ENCODE results near the gene BNIP5.

BNIP5 gene

GRCh38 chr6:36324715-36325114, 12.0 kb downstream of the BNIP5 start:
- Histone ChIP-seq H3K4me1 (ENCODE audit: insufficient read depth, poor library complexity, severe bottlenecking) (no peaks in the 10 kb centered on the region), H3K27me3 (ENCODE audit: insufficient read depth, poor library complexity, severe bottlenecking) (no peaks in the 10 kb centered on the region), H3K36me3 (ENCODE audit: low read depth) (no peaks in the 10 kb centered on the region), H3K4me3 (ENCODE audit: severe bottlenecking) (no peak overlapping the region), H3K9me3 (ENCODE audit: severe bottlenecking) (no peaks in the 10 kb centered on the region), H3K27ac (ENCODE audit: poor library complexity, severe bottlenecking) (no peak overlapping the region)
- DNase-seq (ENCODE audit: low spot score) (no peak), ATAC-seq (ENCODE audit: low read depth) (no peak)
- TF ChIP-seq, protein P1, sequence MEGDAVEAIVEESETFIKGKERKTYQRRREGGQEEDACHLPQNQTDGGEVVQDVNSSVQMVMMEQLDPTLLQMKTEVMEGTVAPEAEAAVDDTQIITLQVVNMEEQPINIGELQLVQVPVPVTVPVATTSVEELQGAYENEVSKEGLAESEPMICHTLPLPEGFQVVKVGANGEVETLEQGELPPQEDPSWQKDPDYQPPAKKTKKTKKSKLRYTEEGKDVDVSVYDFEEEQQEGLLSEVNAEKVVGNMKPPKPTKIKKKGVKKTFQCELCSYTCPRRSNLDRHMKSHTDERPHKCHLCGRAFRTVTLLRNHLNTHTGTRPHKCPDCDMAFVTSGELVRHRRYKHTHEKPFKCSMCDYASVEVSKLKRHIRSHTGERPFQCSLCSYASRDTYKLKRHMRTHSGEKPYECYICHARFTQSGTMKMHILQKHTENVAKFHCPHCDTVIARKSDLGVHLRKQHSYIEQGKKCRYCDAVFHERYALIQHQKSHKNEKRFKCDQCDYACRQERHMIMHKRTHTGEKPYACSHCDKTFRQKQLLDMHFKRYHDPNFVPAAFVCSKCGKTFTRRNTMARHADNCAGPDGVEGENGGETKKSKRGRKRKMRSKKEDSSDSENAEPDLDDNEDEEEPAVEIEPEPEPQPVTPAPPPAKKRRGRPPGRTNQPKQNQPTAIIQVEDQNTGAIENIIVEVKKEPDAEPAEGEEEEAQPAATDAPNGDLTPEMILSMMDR (IDR thresholded peaks at IDR 0.05; ENCODE audit: poor library complexity, severe bottlenecking) = no peak

DNA sequence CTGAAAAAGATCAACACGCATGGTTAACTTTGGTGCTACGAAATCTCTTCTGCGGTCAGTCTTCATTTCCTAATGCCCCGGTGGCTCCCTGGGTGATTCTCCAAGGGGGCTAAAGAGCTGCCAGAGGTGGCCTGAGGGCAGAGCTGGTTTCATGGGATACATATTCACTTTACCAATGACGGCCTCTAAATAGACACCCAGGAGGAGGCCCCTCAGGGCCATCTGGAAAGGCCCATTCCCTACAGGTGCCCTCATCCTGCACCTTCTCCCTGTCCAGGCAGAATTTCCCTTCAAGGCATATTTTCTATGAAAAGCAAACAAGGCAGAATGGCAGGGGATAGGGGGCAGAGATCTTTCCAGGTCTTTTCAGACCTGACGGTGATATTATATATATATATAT, 12.5 kb downstream of the BNIP5 start:
- TF ChIP-seq, protein P1 (IDR thresholded peaks at IDR 0.05; ENCODE audit: poor library complexity, severe bottlenecking) = no peak
- Histone ChIP-seq H3K36me3 (ENCODE audit: low read depth) (no peaks in the 10 kb centered on the region), H3K27ac (ENCODE audit: poor library complexity, severe bottlenecking) (no peak overlapping the region), H3K9me3 (ENCODE audit: severe bottlenecking) (no peaks in the 10 kb centered on the region), H3K4me1 (ENCODE audit: insufficient read depth, poor library complexity, severe bottlenecking) (no peaks in the 10 kb centered on the region), H3K4me3 (ENCODE audit: severe bottlenecking) (no peak overlapping the region), H3K27me3 (ENCODE audit: insufficient read depth, poor library complexity, severe bottlenecking) (no peaks in the 10 kb centered on the region)
- ATAC-seq (ENCODE audit: low read depth) (no peak), DNase-seq (ENCODE audit: low spot score) (no peak)

DNA sequence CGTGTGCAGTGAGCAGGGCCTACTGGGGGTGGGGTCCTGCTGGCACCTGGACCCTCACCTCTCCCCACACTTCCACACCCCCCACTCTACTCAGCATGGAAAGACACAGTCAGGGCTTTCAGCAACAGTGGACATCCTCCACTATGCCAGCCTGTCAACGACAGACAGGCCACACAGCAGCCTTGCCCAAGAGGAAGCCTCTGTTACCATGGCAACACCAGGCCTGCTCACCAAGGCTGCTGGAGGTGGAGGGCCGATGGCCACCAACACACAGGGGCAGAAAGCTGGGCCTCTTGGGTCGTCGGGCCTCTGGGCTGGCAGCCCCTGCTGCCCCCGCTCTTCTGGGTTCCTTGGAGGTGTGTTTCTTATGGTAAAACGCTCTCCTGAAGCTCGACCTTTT, 13.6 kb downstream of the BNIP5 start:
- Histone ChIP-seq H3K4me3 (ENCODE audit: severe bottlenecking) (no peak overlapping the region), H3K27me3 (ENCODE audit: insufficient read depth, poor library complexity, severe bottlenecking) (no peaks in the 10 kb centered on the region), H3K27ac (ENCODE audit: poor library complexity, severe bottlenecking) (no peak overlapping the region), H3K36me3 (ENCODE audit: low read depth) (no peaks in the 10 kb centered on the region), H3K4me1 (ENCODE audit: insufficient read depth, poor library complexity, severe bottlenecking) (no peaks in the 10 kb centered on the region), H3K9me3 (ENCODE audit: severe bottlenecking) (no peaks in the 10 kb centered on the region)
- ATAC-seq (ENCODE audit: low read depth) (no peak), DNase-seq (ENCODE audit: low spot score) (no peak)
- TF ChIP-seq, protein P1 (IDR thresholded peaks at IDR 0.05; ENCODE audit: poor library complexity, severe bottlenecking) = no peak

- TF ChIP-seq, protein P1 (IDR thresholded peaks at IDR 0.05; ENCODE audit: poor library complexity, severe bottlenecking) = no peak
- Histone ChIP-seq H3K9me3 (ENCODE audit: severe bottlenecking) (no peaks in the 10 kb centered on the region), H3K4me1 (ENCODE audit: insufficient read depth, poor library complexity, severe bottlenecking) (no peaks in the 10 kb centered on the region), H3K4me3 (ENCODE audit: severe bottlenecking) (no peak overlapping the region), H3K27me3 (ENCODE audit: insufficient read depth, poor library complexity, severe bottlenecking) (no peaks in the 10 kb centered on the region), H3K36me3 (ENCODE audit: low read depth) (no peaks in the 10 kb centered on the region), H3K27ac (ENCODE audit: poor library complexity, severe bottlenecking) (no peak overlapping the region)
- DNase-seq (ENCODE audit: low spot score) (no peak), ATAC-seq (ENCODE audit: low read depth) (no peak)
These were observed 14.1 kb downstream of the BNIP5 start for GRCh38 chr6:36322591-36322990.

- no peak overlapping the region for H3K27ac ChIP-seq (ENCODE audit: poor library complexity, severe bottlenecking)
- no peaks in the 10 kb centered on the region for H3K27me3 ChIP-seq (ENCODE audit: insufficient read depth, poor library complexity, severe bottlenecking)
- H3K36me3 ChIP-seq (ENCODE audit: low read depth) = no peaks in the 10 kb centered on the region
- no peak overlapping the region for H3K4me3 ChIP-seq (ENCODE audit: severe bottlenecking)
- ATAC-seq (ENCODE audit: low read depth) (no peak), DNase-seq (ENCODE audit: low spot score) (no peak)
- H3K9me3 ChIP-seq (ENCODE audit: severe bottlenecking) = no peaks in the 10 kb centered on the region
- no peaks in the 10 kb centered on the region for H3K4me1 ChIP-seq (ENCODE audit: insufficient read depth, poor library complexity, severe bottlenecking)
- TF ChIP-seq, protein P1 (IDR thresholded peaks at IDR 0.05; ENCODE audit: poor library complexity, severe bottlenecking) = no peak
These were observed 16.2 kb downstream of the BNIP5 start for GRCh38 chr6:36320475-36320874.

Measured in RWPE2 (cell line).